K562 (cell line): ENCODE results near the gene EPHA4. TPM values are rescaled to one million over a fixed set of nuclear protein-coding genes. Genes with fewer than 3 reads are reported as not detected.

Experiments
- ATAC-seq: fragments of 200-7000 bp; cut with Tn5 transposase; 3 replicates; pipeline ENCODE4 v1.9.1; 2020; ENCODE audit warnings: moderate library complexity
- BruUV-seq: library from RNA; stranded (reverse); fragments of 400-500 nt; replicated peaks from 2 replicates; lab custom pipeline; 2021; lab: Mats Ljungman, UMichigan
- CTCF ChIA-PET: fragments of 300-600 bp; formaldehyde crosslinking; extraction: SDS; loops from one replicate; lab custom pipeline; 2021; ENCODE audit warnings: low intra/inter-chr PET ratio; lab: Yijun Ruan, JAX
- POLR2A ChIA-PET: fragments of 300-600, 350-650 bp; sonication (Branson Sonifier 250); formaldehyde crosslinking; extraction: SDS; loops from one replicate; lab custom pipeline; 2021; ENCODE audit warnings: antibody characterized with exemption, inconsistent platforms; lab: Yijun Ruan, JAX
- DNase-seq, 4 experiments: peaks; one replicate each; pipeline versions ENCODE4 v3.0.0 to v3.0.0-alpha.2; 2011 to 2018; ENCODE audit warnings: low spot score in 3 of 4, mixed read lengths in 3 of 4; ENCODE audit errors: extremely low read depth in 1 of 4
- FAIRE-seq: peaks from 2 replicates; lab custom pipeline; 2011; peaks lifted over from hg19 to GRCh38; lab: Jason Lieb, UNC
- H2AFZ ChIP-seq: 2 replicates; pipeline ENCODE4 v1.6.0; 2011; ENCODE audit warnings: low read depth, low read length, control low read depth, inconsistent platforms
- H3K27ac ChIP-seq: fragments of 200-600 bp; 3 replicates; pipeline ENCODE4 v1.8.0; 2011; ENCODE audit warnings: low read depth, mild to moderate bottlenecking, control low read depth, inconsistent platforms, low read length, moderate library complexity, mixed read lengths; ENCODE audit errors: extremely low read depth
- H3K27me3 ChIP-seq, 2 experiments: fragments of 300-600 bp in 1 of 2; 2 replicates in 1 of 2; 3 replicates in 1 of 2; pipeline versions ENCODE4 v1.6.0 to v1.8.0; 2011; ENCODE audit warnings: inconsistent platforms in 2 of 2, low read length in 2 of 2, mild to moderate bottlenecking in 1 of 2, mixed read lengths in 1 of 2, moderate library complexity in 1 of 2; ENCODE audit not compliant: control insufficient read depth in 2 of 2, insufficient read depth in 2 of 2
- H3K36me3 ChIP-seq: fragments of 300-600 bp; 3 replicates; pipeline ENCODE4 v1.8.0; 2011; ENCODE audit warnings: mild to moderate bottlenecking, low read length, inconsistent platforms; ENCODE audit not compliant: control insufficient read depth, insufficient read depth
- H3K4me1 ChIP-seq, 2 experiments: fragments of 200-600 bp in 1 of 2; replicated peaks in 1 of 2; 2 replicates in 1 of 2; 3 replicates in 1 of 2; pipeline versions ENCODE4 v1.5.1 to v1.8.0; 2011; ENCODE audit warnings: inconsistent platforms in 2 of 2, low read length in 2 of 2, mild to moderate bottlenecking in 1 of 2, mixed read lengths in 1 of 2, moderate library complexity in 1 of 2; ENCODE audit not compliant: control insufficient read depth in 2 of 2, insufficient read depth in 2 of 2
- H3K4me2 ChIP-seq: 2 replicates; pipeline ENCODE4 v1.6.1; 2011; ENCODE audit warnings: low read length, control low read depth, inconsistent platforms, mixed read lengths; ENCODE audit not compliant: insufficient read depth
- H3K4me3 ChIP-seq: fragments of 200-600 bp; sonication (generic), shearing (Covaris generic); 2 replicates; pipeline ENCODE4 v1.5.1; 2016; ENCODE audit warnings: control low read depth, inconsistent platforms
- H3K79me2 ChIP-seq: fragments of 200-600 bp; 3 replicates; pipeline ENCODE4 v1.8.0; 2011; ENCODE audit warnings: low read length, inconsistent platforms; ENCODE audit not compliant: control insufficient read depth, insufficient read depth
- H3K9ac ChIP-seq, 2 experiments: 2 replicates each; pipeline versions ENCODE4 v1.6.0 to v1.6.1; 2011; ENCODE audit warnings: low read depth in 2 of 2, low read length in 2 of 2, control low read depth in 1 of 2, inconsistent platforms in 1 of 2, mild to moderate bottlenecking in 1 of 2, mixed read lengths in 1 of 2; ENCODE audit not compliant: insufficient read depth in 1 of 2
- H3K9me1 ChIP-seq: one replicate; pipeline ENCODE4 v1.6.0; 2011; ENCODE audit warnings: inconsistent platforms, mild to moderate bottlenecking, low read length, moderate library complexity; ENCODE audit not compliant: control insufficient read depth, insufficient read depth
- H3K9me3 ChIP-seq: replicated peaks from 2 replicates; pipeline ENCODE4 v1.5.1; 2011; ENCODE audit warnings: low read depth, low read length, inconsistent platforms; ENCODE audit not compliant: control insufficient read depth, insufficient read depth
- H4K20me1 ChIP-seq: replicated peaks from 2 replicates; pipeline ENCODE4 v1.6.1; 2011; ENCODE audit warnings: low read length, inconsistent platforms, mixed read lengths; ENCODE audit not compliant: control insufficient read depth, insufficient read depth
- BRCA1 ChIP-seq, 2 experiments: fragments of 450-650 bp in 1 of 2; sonication (generic) in 1 of 2; formaldehyde crosslinking in 1 of 2; IDR thresholded peaks; 2 replicates each; pipeline versions ENCODE4 v1.5.0 to v1.6.1; 2017 to 2020; ENCODE audit warnings: mild to moderate bottlenecking in 1 of 2, missing genetic modification reagents in 1 of 2
- HEY1 ChIP-seq: fragments of 250-450 bp; sonication (Bioruptor Pico); IDR thresholded peaks from 2 replicates; pipeline ENCODE4 v1.5.0; 2020; ENCODE audit warnings: mild to moderate bottlenecking, moderate library complexity, borderline replicate concordance
- KDM5B ChIP-seq: fragments of 200-600 bp; sonication (generic); IDR thresholded peaks from 2 replicates; pipeline ENCODE4 v1.6.1; 2012; ENCODE audit warnings: low read depth, mild to moderate bottlenecking, moderate library complexity, low read length, control low read depth, inconsistent platforms; ENCODE audit not compliant: insufficient replicate concordance
- NCOA6 ChIP-seq: fragments of 450-650 bp; IDR thresholded peaks from 2 replicates; pipeline ENCODE4 v1.6.1; 2017; ENCODE audit warnings: mild to moderate bottlenecking
- PHB2 ChIP-seq: fragments of 450-650 bp; IDR thresholded peaks from 2 replicates; pipeline ENCODE4 v1.6.1; 2017; ENCODE audit warnings: low read depth
- SRSF1 ChIP-seq: fragments of 200-400 bp; formaldehyde crosslinking; IDR thresholded peaks from 2 replicates; pipeline ENCODE4 v1.6.1; 2017; ENCODE audit warnings: mild to moderate bottlenecking, low read depth, low read length, moderate library complexity
- ZBED1 ChIP-seq: IDR thresholded peaks from 2 replicates; pipeline ENCODE4 v1.6.1; 2014
- ZBTB8A ChIP-seq: fragments of 450-650 bp; IDR thresholded peaks from 2 replicates; pipeline ENCODE4 v1.6.1; 2018; ENCODE audit warnings: mild to moderate bottlenecking, moderate library complexity; ENCODE audit not compliant: partially characterized antibody
- ZNF57 ChIP-seq: fragments of 450-650 bp; formaldehyde crosslinking; IDR thresholded peaks from 2 replicates; pipeline ENCODE4 v1.4.0; 2020; ENCODE audit warnings: mild to moderate bottlenecking, moderate library complexity
- ZSCAN29 ChIP-seq: fragments of 450-650 bp; IDR thresholded peaks from 2 replicates; pipeline ENCODE4 v1.6.1; 2017
- WGBS: fragments of 100-300 bp; shearing (Covaris generic); methylation state at CpG from one replicate; pipeline ENCODE4 v1.1.6; 2016; ENCODE audit warnings: low coverage, mixed read lengths; ENCODE audit not compliant: insufficient coverage; ENCODE audit errors: missing lambda C conversion rate; 5-methylcytosine and 5-hydroxymethylcytosine counted together
- in situ Hi-C: fragments of 300-500 bp; cut with MboI; formaldehyde crosslinking; loops from 4 replicates; pipeline ENCODE4 v1.15.0; 2018; ENCODE audit warnings: inconsistent platforms, mixed read lengths
- intact Hi-C: fragments of 100-400 bp; cut with micrococcal nuclease; formaldehyde crosslinking; loops from 2 replicates; pipeline ENCODE4 v1.14.2; 2022
- polyA plus RNA-seq, 8 experiments: library from polyadenylated mRNA; depleted of rRNA in 4 of 8; stranded (reverse) in 5 of 8; unstranded in 3 of 8; fragments of >200 nt; fragmentation: Nextera tagmentation in 2 of 8; fragmentation: Illumina TruSeq in 1 of 8; extraction: Ambion mirVana in 2 of 8; extraction: Trizol in 1 of 8; gene quantifications; 2 replicates each; pipeline versions ENCODE4 v1.2.1 to v1.2.3, GENCODE V29; 2011 to 2014; ENCODE audit warnings: inconsistent platforms in 1 of 8, missing spikeins in 1 of 8
- total RNA-seq, 7 experiments: library from RNA; depleted of rRNA in 6 of 7; stranded (reverse); fragments of >200 nt in 6 of 7; fragmentation: Illumina TruSeq in 2 of 7; extraction: Trizol in 2 of 7; gene quantifications; 2 replicates each; pipeline versions ENCODE4 v1.2.1 to v1.2.3, GENCODE V29; 2011 to 2021; ENCODE audit warnings: low replicate concordance in 1 of 7

Gene EPHA4
- total and polyA plus RNA-seq, 9 of the 15 experiments (the other 6 are each of a cell fraction or from before 2014, with no cell fraction given), result 0.07 to 0.09 (median 0.07) TPM; not detected in 6

DNA sequence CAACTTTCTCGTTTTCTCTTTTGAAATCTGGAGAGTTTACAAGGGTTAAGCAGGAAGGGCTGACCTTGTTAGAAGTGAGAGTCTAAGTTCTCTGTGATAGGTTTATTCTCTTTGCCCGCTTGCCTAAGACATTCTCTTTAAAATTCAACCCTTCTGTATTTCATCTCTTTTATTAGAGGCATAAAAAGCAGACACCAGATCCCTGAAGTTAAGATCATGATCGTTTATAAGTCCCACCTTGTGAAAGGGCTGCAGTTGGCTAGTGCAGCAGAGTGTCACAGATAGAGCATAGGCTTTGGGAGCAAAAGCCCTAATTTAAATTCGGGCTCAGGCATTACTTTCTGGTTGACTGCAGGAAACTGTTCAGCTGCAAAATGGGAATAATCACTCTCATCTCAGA lies 181.2 kb downstream of the EPHA4 start:
- Histone ChIP-seq H3K36me3 (no peaks in the 10 kb centered on the region), H3K4me3 (no peak overlapping the region), H3K79me2 (no peaks in the 10 kb centered on the region), H4K20me1 (no peaks in the 10 kb centered on the region), H3K27ac (no peak overlapping the region), H3K9me3 (no peaks in the 10 kb centered on the region), H3K4me1 (no peaks in the 10 kb centered on the region), H3K9ac (no peak overlapping the region), H2AFZ (no peak overlapping the region), H3K27me3 (no peaks in the 10 kb centered on the region), H3K9me1 (no peaks in the 10 kb centered on the region), H3K4me2 (no peak overlapping the region)
- TF ChIP-seq SRSF1 (no peak), HEY1 (no peak), PHB2 (no peak), ZSCAN29 (no peak), ZNF57 (CRISPR knock-in tag) (no peak), KDM5B (no peak)
- FAIRE-seq (no peak), DNase-seq (no peak), ATAC-seq (no peak)
- in situ Hi-C loops (no loop called here), intact Hi-C loops (no loop called here)
- POLR2A ChIA-PET, result no interaction called here
- WGBS, result 3% methylated on average over 3 of the region's 4 CpGs
- CTCF ChIA-PET, result no interaction called here
- no TSS peak for BruUV-seq

DNA sequence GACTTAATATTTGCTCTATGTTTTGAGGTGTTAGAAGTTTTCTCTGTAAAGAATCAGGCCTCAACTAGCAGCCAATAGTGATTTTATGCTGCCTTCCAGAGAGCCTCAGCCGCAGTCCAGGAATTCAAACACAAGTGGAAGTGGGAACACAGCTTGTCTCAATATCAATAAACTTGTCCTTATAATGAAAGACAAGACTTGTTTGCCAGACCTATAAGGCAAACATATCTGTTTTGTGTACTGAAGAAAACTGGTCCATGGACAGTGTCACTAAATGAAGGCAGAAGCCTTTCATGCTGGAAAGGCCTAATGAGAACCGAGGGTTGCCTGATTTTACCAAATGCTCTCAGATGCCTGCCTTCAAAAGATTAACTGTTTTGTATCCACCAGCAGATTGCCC lies 182.2 kb downstream of the EPHA4 start:
- Histone ChIP-seq H3K79me2 (no peaks in the 10 kb centered on the region), H3K27ac (no peak overlapping the region), H3K9me3 (no peaks in the 10 kb centered on the region), H4K20me1 (no peaks in the 10 kb centered on the region), H2AFZ (no peak overlapping the region), H3K9ac (no peak overlapping the region), H3K9me1 (no peaks in the 10 kb centered on the region), H3K36me3 (no peaks in the 10 kb centered on the region), H3K4me3 (no peak overlapping the region), H3K4me2 (no peak overlapping the region), H3K4me1 (no peaks in the 10 kb centered on the region), H3K27me3 (no peaks in the 10 kb centered on the region)
- CTCF ChIA-PET, result no interaction called here
- in situ Hi-C loops, result no loop called here
- FAIRE-seq, result no peak
- no peak for ATAC-seq
- TF ChIP-seq NCOA6 (no peak), ZBED1 (no peak), BRCA1 (IDR thresholded peaks at IDR 0.05) (no peak), BRCA1 (CRISPR knock-in tag; IDR thresholded peaks at IDR 0.05) (no peak), ZBTB8A (no peak)
- POLR2A ChIA-PET, result no interaction called here
- WGBS, result 6% methylated on average over 2 of the region's 2 CpGs
- no peak for DNase-seq
- intact Hi-C loops, result no loop called here
- no TSS peak for BruUV-seq
